Right lobe of liver (tissue), 4 donors: ENCODE measurements around the gene RAD50.

Source experiments
- POLR2A ChIP-seq: fragments of 450-650 bp; IDR thresholded peaks from one replicate; pipeline ENCODE4 v1.6.1; 2017; ENCODE audit warnings: antibody characterized with exemption, mild to moderate bottlenecking
- TF ChIP-seq, protein P1 (sequence below), 4 donors: fragments of 200-600 bp in 3 of 4; fragments of 450-650 bp in 1 of 4; IDR thresholded peaks; one replicate each; pipeline versions ENCODE4 v1.5.1 to v1.8.0; 2016 to 2022; ENCODE audit warnings: antibody characterized with exemption in 4 of 4, mild to moderate bottlenecking in 2 of 4
- donor health status: DM: no; HTN: no; CAD: no.
- donor health status: DM: no; HTN: no; CAD: no.
- donor health status: DM: no; HTN: yes; CAD: no.

DNA sequence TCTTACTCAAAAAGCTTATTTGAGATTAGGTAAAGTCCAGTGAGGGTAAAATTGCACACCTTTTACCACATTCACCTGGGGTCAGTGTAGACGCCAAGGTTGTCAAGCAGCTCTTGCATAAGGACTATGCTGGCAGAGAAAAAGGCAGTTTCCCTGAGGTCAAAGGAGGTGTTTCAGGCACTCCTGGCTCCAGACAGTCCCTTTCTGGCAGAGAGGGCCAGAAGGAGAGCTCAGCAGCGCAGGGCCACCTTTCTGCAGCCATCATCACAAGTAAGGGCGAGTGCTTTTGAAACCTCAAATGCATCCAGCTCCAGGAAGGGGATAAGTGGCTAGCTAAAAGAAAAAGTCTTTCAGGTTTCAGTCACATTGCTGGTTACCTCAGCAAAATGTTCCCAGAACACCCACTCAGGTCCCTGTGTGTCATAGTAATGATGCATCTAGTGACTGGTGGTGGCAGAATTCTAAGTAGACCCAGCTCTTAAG is 84.5 kb downstream of the RAD50 start:
- TF ChIP-seq, protein P1, sequence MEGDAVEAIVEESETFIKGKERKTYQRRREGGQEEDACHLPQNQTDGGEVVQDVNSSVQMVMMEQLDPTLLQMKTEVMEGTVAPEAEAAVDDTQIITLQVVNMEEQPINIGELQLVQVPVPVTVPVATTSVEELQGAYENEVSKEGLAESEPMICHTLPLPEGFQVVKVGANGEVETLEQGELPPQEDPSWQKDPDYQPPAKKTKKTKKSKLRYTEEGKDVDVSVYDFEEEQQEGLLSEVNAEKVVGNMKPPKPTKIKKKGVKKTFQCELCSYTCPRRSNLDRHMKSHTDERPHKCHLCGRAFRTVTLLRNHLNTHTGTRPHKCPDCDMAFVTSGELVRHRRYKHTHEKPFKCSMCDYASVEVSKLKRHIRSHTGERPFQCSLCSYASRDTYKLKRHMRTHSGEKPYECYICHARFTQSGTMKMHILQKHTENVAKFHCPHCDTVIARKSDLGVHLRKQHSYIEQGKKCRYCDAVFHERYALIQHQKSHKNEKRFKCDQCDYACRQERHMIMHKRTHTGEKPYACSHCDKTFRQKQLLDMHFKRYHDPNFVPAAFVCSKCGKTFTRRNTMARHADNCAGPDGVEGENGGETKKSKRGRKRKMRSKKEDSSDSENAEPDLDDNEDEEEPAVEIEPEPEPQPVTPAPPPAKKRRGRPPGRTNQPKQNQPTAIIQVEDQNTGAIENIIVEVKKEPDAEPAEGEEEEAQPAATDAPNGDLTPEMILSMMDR (IDR thresholded peaks at IDR 0.05): no peak
- TF ChIP-seq POLR2A: no peak
